Measurements from ENCODE around the gene RCL1.

GRCh38 chr9:4873066-4873465, 80.3 kb downstream of the RCL1 start:
- TF ChIP-seq POU6F1 (CRISPR knock-in tag; IDR thresholded peaks at IDR 0.05; ENCODE audit: borderline replicate concordance, low read depth) (no peak), TSHZ2 (CRISPR knock-in tag; IDR thresholded peaks at IDR 0.05) (no peak), ARNTL (CRISPR knock-in tag; IDR thresholded peaks at IDR 0.05; ENCODE audit: borderline replicate concordance, low read depth) (no peak), PATZ1 (CRISPR knock-in tag; IDR thresholded peaks at IDR 0.05; ENCODE audit: borderline replicate concordance) (no peak), ZFP30 (CRISPR knock-in tag; IDR thresholded peaks at IDR 0.05) (no peak), CSRNP3 (CRISPR knock-in tag; IDR thresholded peaks at IDR 0.05) (no peak), ISL1 (CRISPR knock-in tag; IDR thresholded peaks at IDR 0.05) (no peak), TCF4 (CRISPR knock-in tag; IDR thresholded peaks at IDR 0.05; ENCODE audit: borderline replicate concordance) (no peak), CREB5 (CRISPR knock-in tag; IDR thresholded peaks at IDR 0.05; ENCODE audit: low read depth) (no peak), CSDC2 (CRISPR knock-in tag; IDR thresholded peaks at IDR 0.05) (no peak), RARB (CRISPR knock-in tag; IDR thresholded peaks at IDR 0.05) (no peak)
